Measurements from ENCODE around the gene NUTM2A.
"Not testable (repeated sequence)": the region's sequence is repeated elsewhere in the genome, so short reads cannot be mapped to it uniquely, and the experiment has no call there.

DNA sequence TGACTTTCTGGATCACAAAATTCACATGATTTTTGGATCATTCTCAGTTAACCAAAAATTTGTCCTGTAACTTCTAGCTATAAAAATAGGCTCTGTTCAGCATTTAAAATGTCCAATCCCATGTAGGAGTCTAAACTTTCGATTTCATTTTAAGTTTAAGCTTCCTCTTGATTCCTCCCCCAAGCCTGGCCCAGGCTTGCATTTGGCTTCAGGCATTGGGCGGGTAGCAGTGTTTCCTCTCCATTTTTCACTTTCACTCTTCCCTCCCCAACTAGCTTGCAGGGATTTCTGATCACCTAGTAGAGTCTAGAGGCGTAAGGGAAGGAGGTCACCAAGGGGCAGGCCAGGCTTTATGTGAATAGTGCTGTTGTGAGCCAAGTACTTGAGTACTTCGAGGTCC is 20.4 kb upstream of the NUTM2A start:
- TF ChIP-seq POLR2A, POLR2AphosphoS5, EP300 (IDR thresholded peaks at IDR 0.05): not testable (repeated sequence)
- TF ChIP-seq, protein P1, sequence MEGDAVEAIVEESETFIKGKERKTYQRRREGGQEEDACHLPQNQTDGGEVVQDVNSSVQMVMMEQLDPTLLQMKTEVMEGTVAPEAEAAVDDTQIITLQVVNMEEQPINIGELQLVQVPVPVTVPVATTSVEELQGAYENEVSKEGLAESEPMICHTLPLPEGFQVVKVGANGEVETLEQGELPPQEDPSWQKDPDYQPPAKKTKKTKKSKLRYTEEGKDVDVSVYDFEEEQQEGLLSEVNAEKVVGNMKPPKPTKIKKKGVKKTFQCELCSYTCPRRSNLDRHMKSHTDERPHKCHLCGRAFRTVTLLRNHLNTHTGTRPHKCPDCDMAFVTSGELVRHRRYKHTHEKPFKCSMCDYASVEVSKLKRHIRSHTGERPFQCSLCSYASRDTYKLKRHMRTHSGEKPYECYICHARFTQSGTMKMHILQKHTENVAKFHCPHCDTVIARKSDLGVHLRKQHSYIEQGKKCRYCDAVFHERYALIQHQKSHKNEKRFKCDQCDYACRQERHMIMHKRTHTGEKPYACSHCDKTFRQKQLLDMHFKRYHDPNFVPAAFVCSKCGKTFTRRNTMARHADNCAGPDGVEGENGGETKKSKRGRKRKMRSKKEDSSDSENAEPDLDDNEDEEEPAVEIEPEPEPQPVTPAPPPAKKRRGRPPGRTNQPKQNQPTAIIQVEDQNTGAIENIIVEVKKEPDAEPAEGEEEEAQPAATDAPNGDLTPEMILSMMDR (IDR thresholded peaks at IDR 0.05) = not testable (repeated sequence)
